B cell (primary cell): ENCODE results near the gene MPZL1. TPM values are rescaled to one million over a fixed set of nuclear protein-coding genes. Genes with fewer than 3 reads are reported as not detected.
A peak's percentile ranks its signal among the peaks of the same experiment; 100 is the strongest.

Experiments used
- ATAC-seq: fragments of 200-7000 bp; cut with Tn5 transposase; one replicate; pipeline ENCODE4 v1.10.0; 2021; ENCODE audit warnings: low read depth, mild to moderate bottlenecking, moderate number of reproducible peaks, moderate library complexity
- CTCF ChIA-PET: fragments of 350-600 bp; sonication (Branson Sonifier 250); formaldehyde crosslinking; loops from one replicate; lab custom pipeline; 2021; ENCODE audit warnings: antibody characterized with exemption, inconsistent platforms; lab: Charles Lee
- POLR2A ChIA-PET: fragments of 350-600 bp; sonication (Branson Sonifier 250); formaldehyde crosslinking; loops from one replicate; lab custom pipeline; 2021; ENCODE audit warnings: antibody characterized with exemption; lab: Charles Lee
- DNase-seq: peaks from one replicate; pipeline ENCODE4 v3.0.0; 2013
- H2AFZ ChIP-seq: 2 replicates; pipeline ENCODE4 v1.6.1; 2012; ENCODE audit warnings: mild to moderate bottlenecking, low read depth, low read length; ENCODE audit not compliant: insufficient read depth, poor library complexity, severe bottlenecking
- H3K27ac ChIP-seq, 2 donors: 1 replicate in 1 of 2; 2 replicates in 1 of 2; pipeline ENCODE4 v1.5.1; 2012 to 2013; ENCODE audit warnings: low read length in 2 of 2, mild to moderate bottlenecking in 2 of 2, moderate library complexity in 1 of 2
- H3K27me3 ChIP-seq, 4 experiments: fragments of 200-600 bp in 1 of 4; sonication (generic) in 1 of 4; replicated peaks in 1 of 4; 1 replicate in 2 of 4; 2 replicates in 2 of 4; pipeline versions ENCODE4 v1.6.1 to v1.7.0; 2013 to 2016; ENCODE audit warnings: low read length in 3 of 4, mild to moderate bottlenecking in 2 of 4, mixed read lengths in 1 of 4, moderate library complexity in 1 of 4; ENCODE audit not compliant: insufficient read depth in 4 of 4, control insufficient read depth in 3 of 4; ENCODE audit errors: control extremely low read depth in 1 of 4
- H3K36me3 ChIP-seq, 2 experiments: replicated peaks in 1 of 2; 1 replicate in 1 of 2; 2 replicates in 1 of 2; pipeline versions ENCODE4 v1.6.1 to v1.7.1; 2013; ENCODE audit warnings: low read length in 1 of 2; ENCODE audit not compliant: insufficient read depth in 2 of 2, control insufficient read depth in 1 of 2; ENCODE audit errors: control extremely low read depth in 1 of 2, extremely low read depth in 1 of 2
- H3K4me1 ChIP-seq, 2 donors: fragments of 200-600 bp in 1 of 2; sonication (generic) in 1 of 2; 1 replicate in 1 of 2; 2 replicates in 1 of 2; pipeline versions ENCODE4 v1.5.1 to v1.6.1; 2013 to 2017; ENCODE audit warnings: low read length in 2 of 2; ENCODE audit not compliant: control insufficient read depth in 2 of 2, insufficient read depth in 2 of 2
- H3K4me2 ChIP-seq: replicated peaks from 2 replicates; pipeline ENCODE3; 2012; ENCODE audit warnings: mild to moderate bottlenecking, low read depth, low read length; ENCODE audit not compliant: poor library complexity, severe bottlenecking
- H3K4me3 ChIP-seq, 5 experiments: fragments of 200-600 bp in 1 of 5; sonication (generic) in 1 of 5; 1 replicate in 3 of 5; 2 replicates in 2 of 5; pipeline versions ENCODE4 v1.5.1 to v1.7.0; 2011 to 2016; ENCODE audit warnings: low read length in 4 of 5, mild to moderate bottlenecking in 4 of 5, low read depth in 2 of 5, control low read depth in 1 of 5, moderate library complexity in 1 of 5; ENCODE audit not compliant: insufficient read depth in 1 of 5; ENCODE audit errors: control extremely low read depth in 1 of 5, extremely low read depth in 1 of 5
- H3K79me2 ChIP-seq: fragments of 200-600 bp; sonication (generic); one replicate; pipeline ENCODE4 v1.6.0; 2016; ENCODE audit warnings: low read length; ENCODE audit not compliant: control insufficient read depth, insufficient read depth
- H3K9ac ChIP-seq: fragments of 200-600 bp; sonication (generic); 2 replicates; pipeline ENCODE4 v1.6.1; 2017; ENCODE audit warnings: mild to moderate bottlenecking, low read length, moderate library complexity
- H3K9me3 ChIP-seq, 3 donors: one replicate each; pipeline versions ENCODE4 v1.6.1 to v1.7.1; 2013; ENCODE audit warnings: low read length in 2 of 3; ENCODE audit not compliant: control insufficient read depth in 2 of 3, insufficient read depth in 1 of 3; ENCODE audit errors: control extremely low read depth in 1 of 3
- H4K20me1 ChIP-seq: 2 replicates; pipeline ENCODE4 v1.6.0; 2012; ENCODE audit warnings: mild to moderate bottlenecking, low read length; ENCODE audit not compliant: insufficient read depth, control insufficient read depth, poor library complexity, severe bottlenecking
- H3K27ac Mint-ChIP-seq: one replicate; pipeline ENCODE4 v1.8.0; 2021; ENCODE audit warnings: mixed read lengths
- H3K27me3 Mint-ChIP-seq: one replicate; pipeline ENCODE4 v1.8.0; 2021; ENCODE audit warnings: mixed read lengths
- H3K4me1 Mint-ChIP-seq: one replicate; pipeline ENCODE4 v1.8.0; 2021; ENCODE audit warnings: mixed read lengths
- H3K4me3 Mint-ChIP-seq: one replicate; pipeline ENCODE4 v1.8.0; 2021; ENCODE audit warnings: mixed read lengths
- H3K9me3 Mint-ChIP-seq: one replicate; pipeline ENCODE4 v1.8.0; 2022; ENCODE audit warnings: mixed read lengths; ENCODE audit not compliant: insufficient read depth
- CTCF ChIP-seq: fragments of 200-600 bp; IDR thresholded peaks from one replicate; pipeline ENCODE4 v1.8.0; 2022; ENCODE audit warnings: antibody characterized with exemption, mild to moderate bottlenecking
- EZH2 ChIP-seq: IDR thresholded peaks from 2 replicates; pipeline ENCODE4 v1.6.1; 2012; ENCODE audit warnings: borderline replicate concordance, low read depth, mild to moderate bottlenecking, moderate library complexity, low read length; ENCODE audit not compliant: insufficient read depth, poor library complexity, severe bottlenecking
- WGBS: methylation state at CpG from one replicate; pipeline ENCODE4 v1.1.5; 2013; ENCODE audit warnings: missing lambda C conversion rate; ENCODE audit not compliant: insufficient coverage; 5-methylcytosine and 5-hydroxymethylcytosine counted together
- intact Hi-C: fragments of 100-400 bp; cut with micrococcal nuclease; formaldehyde crosslinking; loops from one replicate; pipeline ENCODE4 v1.10.0; 2022
- polyA minus RNA-seq: library from RNA; depleted of rRNA, polyadenylated mRNA; stranded (reverse); fragments of >200 nt; gene quantifications from 2 replicates; pipeline ENCODE4 v1.2.3, GENCODE V29; 2012
- polyA plus RNA-seq: library from polyadenylated mRNA; depleted of rRNA; stranded (reverse); fragments of >200 nt; gene quantifications from 2 replicates; pipeline ENCODE4 v1.2.3, GENCODE V29; 2012
- total RNA-seq, 2 donors: library from RNA; stranded (reverse); fragments of 120-200 nt in 1 of 2; gene quantifications; 1 replicate in 1 of 2; 2 replicates in 1 of 2; pipeline versions ENCODE4 v1.2.3 to v1.2.4, GENCODE V29; 2013 to 2022

MPZL1 gene
- total RNA-seq (27.7 and 27.9 TPM in 2 replicates), polyA plus RNA-seq (11.4 and 15.4 TPM in 2 replicates), polyA minus RNA-seq (10.4 and 14.3 TPM in 2 replicates)
- 17.4 TPM for total RNA-seq (2013)

GRCh38 chr1:167721617-167722151, at the start of gene MPZL1:
TSS of gene MPZL1 (plus strand) at chr1:167721982. CDS start at chr1:167722152, 170 bp downstream.
- CTCF ChIA-PET: interaction anchor here (0.7 to 1.5 kb wide), 4 partner anchors 31 to 121 kb away, joined by 3 to 6 read pairs (median 4); no protein-coding TSS in a partner anchor
- Histone ChIP-seq H3K4me2 (peak within 1 kb of the TSS; percentile 91), H3K9ac (peak within 1 kb of the TSS; percentile 82), H3K27me3 (no peaks in the 10 kb centered on the region), H3K4me3 (peak within 1 kb of the TSS; percentile 64 to 93 (median 76)), H3K36me3 (no peaks in the 10 kb centered on the region), H3K4me1 (peaks cover 46 to 59% of the 10 kb centered on the region in 2 donors), H3K9me3 (peaks cover 0 to 5% (median 4%) of the 10 kb centered on the region in 3 donors), H3K79me2 (peaks cover 32% of the 10 kb centered on the region), H4K20me1 (peaks cover 10% of the 10 kb centered on the region), H3K27ac (peak within 1 kb of the TSS; percentile 49 to 66), H2AFZ (peak within 1 kb of the TSS; percentile 91)
- intact Hi-C loops: loop anchor here (1.0 to 2.0 kb wide), 2 partner anchors 32 to 81 kb away; no protein-coding TSS in a partner anchor
- Mint-ChIP-seq H3K27me3 (no peaks in the 10 kb centered on the region), H3K4me3 (peak within 1 kb of the TSS; percentile 87), H3K4me1 (peaks cover 70% of the 10 kb centered on the region), H3K9me3 (no peaks in the 10 kb centered on the region), H3K27ac (peak within 1 kb of the TSS; percentile 86)
- WGBS: under 1% methylated on average over 52 of the region's 52 CpGs
- TF ChIP-seq CTCF (no peak), EZH2 (no peak)
- ATAC-seq (peak; percentile 97), DNase-seq (peak; percentile 96)
- POLR2A ChIA-PET: interaction anchor here (0.9 to 1.2 kb wide), 3 partner anchors 32 to 214 kb away, joined by 3 to 5 read pairs (median 4); partner anchors contain the start of gene DCAF6

GRCh38 chr1:167672831-167673230, 49.0 kb upstream of the MPZL1 start:
- TF ChIP-seq CTCF: no peak
- TF ChIP-seq EZH2: no peak
- no peaks in the 10 kb centered on the region for H3K27me3 Mint-ChIP-seq
- H3K9ac ChIP-seq: no peak overlapping the region
- 83% methylated on average over 4 of the region's 4 CpGs for WGBS
- peaks cover 0 to 6% (median 0%) of the 10 kb centered on the region in 3 donors for H3K9me3 ChIP-seq
- H3K27me3 ChIP-seq: no peaks in the 10 kb centered on the region
- no peak overlapping the region for H3K4me3 ChIP-seq
- peaks cover 99% of the 10 kb centered on the region for H4K20me1 ChIP-seq
- H3K27ac Mint-ChIP-seq: peak overlapping the region; percentile 54
- ChIA-PET POLR2A (interaction anchor here (0.7 kb wide), 1 partner anchor 56 kb away, joined by 3 read pairs; no protein-coding TSS in a partner anchor), CTCF (interaction anchor here (1.4 to 9.8 kb wide), 4 partner anchors 15 to 115 kb away, joined by 3 to 77 read pairs (median 20); no protein-coding TSS in a partner anchor)
- peaks cover 81 to 84% of the 10 kb centered on the region in 2 donors for H3K4me1 ChIP-seq
- H3K4me3 Mint-ChIP-seq: no peak overlapping the region
- DNase-seq (no peak), ATAC-seq (no peak)
- peaks cover 100% of the 10 kb centered on the region for H3K79me2 ChIP-seq
- peak overlapping the region in 1 of 2 donors; percentile 2 for H3K27ac ChIP-seq
- no peak overlapping the region for H2AFZ ChIP-seq
- H3K4me1 Mint-ChIP-seq: peaks cover 68% of the 10 kb centered on the region
- H3K4me2 ChIP-seq: no peak overlapping the region
- intact Hi-C loops: no loop called here
- peaks cover 7 to 78% of the 10 kb centered on the region in 2 experiments for H3K36me3 ChIP-seq
- H3K9me3 Mint-ChIP-seq: no peaks in the 10 kb centered on the region
